ENCODE measurements around the gene COL23A1.
"Not testable (repeated sequence)": the region's sequence is repeated elsewhere in the genome, so short reads cannot be mapped to it uniquely, and the experiment has no call there.

Gene COL23A1

GRCh38 chr5:178232124-178232919 is 357.9 kb downstream of the COL23A1 start, which contains the start of gene PHYKPL:
TSS of gene PHYKPL (minus strand) at chr5:178232802. CDS start at chr5:178232550, 252 bp downstream.
- peak; percentile 74 for DNase-seq

GRCh38 chr5:178231539-178232123 is 358.6 kb downstream of the COL23A1 start:
- no peak for DNase-seq

- DNase-seq = no peak
Measured at GRCh38 chr5:178230879-178231538, 359.2 kb downstream of the COL23A1 start.

- no peak for DNase-seq
Measured at GRCh38 chr5:178229861-178230260, 360.3 kb downstream of the COL23A1 start.

- DNase-seq = not testable (repeated sequence)
Measured at GRCh38 chr5:178229111-178229510, 361.1 kb downstream of the COL23A1 start.

GRCh38 chr5:178228609-178229008 is 361.6 kb downstream of the COL23A1 start:
- no peak for DNase-seq

- no peak for DNase-seq
Measured at GRCh38 chr5:178227929-178228328, 362.3 kb downstream of the COL23A1 start.

GRCh38 chr5:178227138-178227659 is 363.0 kb downstream of the COL23A1 start:
- DNase-seq = no peak

GRCh38 chr5:178225174-178225573 is 365.0 kb downstream of the COL23A1 start:
- DNase-seq = no peak

- no peak for DNase-seq
Measured at GRCh38 chr5:178224403-178224802, 365.8 kb downstream of the COL23A1 start.

GRCh38 chr5:178223828-178224335 is 366.3 kb downstream of the COL23A1 start:
- no peak for DNase-seq

- DNase-seq = no peak
Measured at GRCh38 chr5:178223196-178223773, 366.9 kb downstream of the COL23A1 start.

GRCh38 chr5:178222292-178222691 is 367.9 kb downstream of the COL23A1 start:
- DNase-seq = no peak

- DNase-seq = no peak
Measured at GRCh38 chr5:178221853-178222252, 368.3 kb downstream of the COL23A1 start.

GRCh38 chr5:178221282-178221681 is 368.9 kb downstream of the COL23A1 start:
- no peak for DNase-seq

GRCh38 chr5:178218827-178219226 is 371.4 kb downstream of the COL23A1 start:
- DNase-seq = no peak

GRCh38 chr5:178218237-178218776 is 371.9 kb downstream of the COL23A1 start:
- no peak for DNase-seq

GRCh38 chr5:178216779-178217178 is 373.4 kb downstream of the COL23A1 start:
- DNase-seq = no peak

- DNase-seq = no peak
Measured at GRCh38 chr5:178216088-178216534, 374.1 kb downstream of the COL23A1 start.

GRCh38 chr5:178215280-178216002 is 374.8 kb downstream of the COL23A1 start:
- no peak for DNase-seq

GRCh38 chr5:178214160-178214803 is 375.9 kb downstream of the COL23A1 start:
- no peak for DNase-seq

Measured in COR-L47 (cell line).